Muscle of leg (tissue), 16 donors: ENCODE results near the gene SLC12A4. TPM values are rescaled to one million over a fixed set of nuclear protein-coding genes. Genes with fewer than 3 reads are reported as not detected.
A peak's percentile ranks its signal among the peaks of the same experiment; 100 is the strongest.
"Not testable (repeated sequence)": the region's sequence is repeated elsewhere in the genome, so short reads cannot be mapped to it uniquely, and the experiment has no call there.

Experiments used
- DNase-seq: peaks from one replicate; pipeline ENCODE4 v3.0.0; 2013
- H3K27ac ChIP-seq: one replicate; pipeline ENCODE4 v1.5.1; 2013; ENCODE audit warnings: mild to moderate bottlenecking, low read length, control low read depth
- H3K27me3 ChIP-seq: one replicate; pipeline ENCODE4 v1.6.1; 2013; ENCODE audit warnings: low read length; ENCODE audit not compliant: control insufficient read depth, insufficient read depth
- H3K36me3 ChIP-seq: one replicate; pipeline ENCODE4 v1.6.1; 2013; ENCODE audit warnings: low read length; ENCODE audit not compliant: control insufficient read depth, insufficient read depth
- H3K4me1 ChIP-seq: one replicate; pipeline ENCODE4 v1.6.1; 2013; ENCODE audit warnings: low read length; ENCODE audit not compliant: control insufficient read depth, insufficient read depth
- H3K4me3 ChIP-seq: one replicate; pipeline ENCODE4 v1.5.1; 2013; ENCODE audit warnings: low read length, control low read depth
- H3K9me3 ChIP-seq: replicated peaks from 2 replicates; pipeline ENCODE4 v1.6.1; 2013; ENCODE audit warnings: low read depth, low read length; ENCODE audit not compliant: control insufficient read depth
- WGBS: methylation state at CpG from one replicate; pipeline ENCODE4 v1.1.5; 2013; ENCODE audit warnings: missing lambda C conversion rate; ENCODE audit not compliant: insufficient coverage; 5-methylcytosine and 5-hydroxymethylcytosine counted together
- long read RNA-seq, 11 donors: transcript quantifications; one replicate each; lab custom pipeline, GENCODE V29; 2026
- polyA plus RNA-seq, 8 donors: library from polyadenylated mRNA; unstranded; fragments of 120-200 nt; gene quantifications; one replicate each; pipeline versions ENCODE4 v1.2.1 to v1.2.3, GENCODE V29; 2013; ENCODE audit warnings: inconsistent platforms in 1 of 8, low replicate concordance in 1 of 8; ENCODE audit not compliant: insufficient read length in 8 of 8, insufficient read depth in 1 of 8
- total RNA-seq: library from RNA; stranded (reverse); fragments of 120-200 nt; gene quantifications from one replicate; pipeline ENCODE4 v1.2.4, GENCODE V29; 2013

Gene SLC12A4
- total RNA-seq: 34.2 TPM
- 10 to 100 TPM; 34.4 to 55.2 (median 43.4) TPM for polyA plus RNA-seq
- long read RNA-seq, donor 1: 0 reads
- long read RNA-seq, donor 2: 0 reads
- long read RNA-seq, donor 3, full-length matches to known transcripts: 5 of 40 reads
- long read RNA-seq, donor 3, partial matches to known transcripts: 21 of 40 reads
- long read RNA-seq, donor 3, other reads (novel, unspliced or antisense): 14 of 40 reads
- long read RNA-seq, donor 4, partial matches to known transcripts: 7 of 7 reads
- long read RNA-seq, donor 4, other reads (novel, unspliced or antisense): 0 of 7 reads
- long read RNA-seq, donor 5, full-length matches to known transcripts: 6 of 34 reads
- long read RNA-seq, donor 5, partial matches to known transcripts: 28 of 34 reads
- long read RNA-seq, donor 5, other reads (novel, unspliced or antisense): 0 of 34 reads
- long read RNA-seq, donor 6, full-length matches to known transcripts: 2 of 8 reads
- long read RNA-seq, donor 6, partial matches to known transcripts: 6 of 8 reads
- long read RNA-seq, donor 6, other reads (novel, unspliced or antisense): 0 of 8 reads
- long read RNA-seq, donor 7, full-length matches to known transcripts: 1 of 15 reads
- long read RNA-seq, donor 7, partial matches to known transcripts: 14 of 15 reads
- long read RNA-seq, donor 7, other reads (novel, unspliced or antisense): 0 of 15 reads
- long read RNA-seq, donor 8, partial matches to known transcripts: 11 of 11 reads
- long read RNA-seq, donor 8, other reads (novel, unspliced or antisense): 0 of 11 reads
- long read RNA-seq, donor 9, full-length matches to known transcripts: 2 of 7 reads
- long read RNA-seq, donor 9, partial matches to known transcripts: 5 of 7 reads
- long read RNA-seq, donor 9, other reads (novel, unspliced or antisense): 0 of 7 reads
- long read RNA-seq, donor 10: 0 reads
- long read RNA-seq, donor 11, partial matches to known transcripts: 19 of 19 reads
- long read RNA-seq, donor 11, other reads (novel, unspliced or antisense): 0 of 19 reads

DNA sequence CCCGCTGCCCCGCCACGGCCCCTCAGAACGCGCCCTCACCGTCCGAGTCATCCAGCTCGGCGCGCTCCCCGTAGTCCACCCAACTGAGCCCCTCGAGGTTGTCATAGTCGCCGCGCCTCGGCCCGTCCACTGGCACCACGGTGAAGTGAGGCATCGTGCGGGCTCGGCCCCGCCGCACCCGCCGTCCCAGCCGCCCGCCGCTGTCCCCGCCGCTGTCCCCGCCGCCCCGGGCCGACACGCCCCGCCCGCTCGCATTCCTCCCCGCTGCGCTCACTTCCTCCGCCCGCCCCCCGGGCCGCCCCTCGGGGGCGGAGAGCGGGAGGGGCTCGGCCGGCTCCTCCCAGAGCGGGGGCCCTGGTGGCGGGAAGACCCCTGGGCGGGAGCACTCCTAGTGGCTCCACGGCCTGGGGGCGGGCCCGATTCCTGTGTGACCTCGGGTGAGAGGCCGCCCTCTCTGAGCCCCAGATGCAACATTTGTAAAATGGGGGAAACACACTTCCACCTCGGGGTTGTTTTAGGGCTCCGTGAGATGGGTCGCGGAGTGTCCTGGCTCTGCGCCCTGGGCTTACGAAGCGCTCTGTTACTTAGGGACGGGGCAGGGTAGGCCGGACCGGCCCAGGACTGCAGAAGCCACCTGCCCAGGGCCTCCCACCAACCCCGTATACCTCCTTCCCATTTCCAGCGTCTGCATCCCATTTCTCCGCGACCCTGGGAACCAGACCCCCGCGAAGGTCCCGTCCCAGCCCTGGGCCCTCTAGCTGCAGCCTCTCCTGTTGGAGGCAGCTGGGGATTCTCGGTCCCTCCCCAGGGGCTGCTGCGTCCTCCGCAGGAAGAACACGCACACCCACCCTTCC, at the start of gene SLC12A4:
SLC12A4 (minus strand) TSS at position 238 of the 854 bp plus-strand sequence; CDS start at position 154, 84 bp downstream.
- H3K4me3 ChIP-seq: peak within 1 kb of the TSS; percentile 66
- under 1% methylated on average over 69 of the region's 78 CpGs for WGBS
- peak within 1 kb of the TSS; percentile 81 for H3K27ac ChIP-seq
- no peaks in the 10 kb centered on the region for H3K9me3 ChIP-seq
- DNase-seq: peak; percentile 97
- peaks cover 39% of the 10 kb centered on the region for H3K4me1 ChIP-seq
- H3K36me3 ChIP-seq: peaks cover 22% of the 10 kb centered on the region
- H3K27me3 ChIP-seq: peaks cover 2% of the 10 kb centered on the region

- no peaks in the 10 kb centered on the region for H3K4me1 ChIP-seq
- no peaks in the 10 kb centered on the region for H3K9me3 ChIP-seq
- DNase-seq: no peak
- H3K36me3 ChIP-seq: no peaks in the 10 kb centered on the region
- 100% methylated on average over 1 of the region's 5 CpGs for WGBS
- H3K4me3 ChIP-seq: no peak within 1 kb of the TSS
- no peak within 1 kb of the TSS for H3K27ac ChIP-seq
- H3K27me3 ChIP-seq: peaks cover 2% of the 10 kb centered on the region
Measured at GRCh38 chr16:68015681-68016080, 47.2 kb upstream of the SLC12A4 start, which contains the start of gene DPEP2NB. Gene DPEP2NB (minus strand): TSS chr16:68015911. CDS start chr16:68015770, 141 bp downstream.

DNA sequence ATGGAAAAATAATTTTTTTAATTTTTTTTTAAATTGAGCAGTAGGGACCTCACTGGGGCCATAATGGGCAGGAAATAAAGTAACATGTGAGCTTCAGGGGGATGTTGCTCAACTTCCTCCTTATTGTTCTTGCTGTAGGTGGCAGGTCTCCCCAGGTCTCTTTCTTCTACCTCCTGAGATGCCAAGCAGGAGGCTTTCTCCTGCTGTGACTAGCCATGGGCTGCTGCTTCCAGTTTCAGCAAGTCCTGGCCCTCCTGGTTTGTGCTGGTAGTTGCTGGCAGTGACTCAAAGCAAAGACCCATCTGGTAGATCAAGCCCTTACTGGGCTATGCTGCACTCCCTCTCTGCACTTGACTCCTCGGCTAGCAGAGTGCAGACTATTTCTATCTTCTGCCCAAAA, 45.0 kb upstream of the SLC12A4 start:
- no peaks in the 10 kb centered on the region for H3K9me3 ChIP-seq
- no peak overlapping the region for H3K27ac ChIP-seq

GRCh38 chr16:68009872-68010271, 41.4 kb upstream of the SLC12A4 start:
- not testable (repeated sequence) for H3K27me3 ChIP-seq, H3K4me1 ChIP-seq, H3K4me3 ChIP-seq, H3K9me3 ChIP-seq, H3K27ac ChIP-seq, H3K36me3 ChIP-seq, DNase-seq
- 80% methylated on average over 1 of the region's 4 CpGs for WGBS

More for the DNA sequence above, 45.0 kb upstream of the SLC12A4 start:
- no peak for DNase-seq
- Histone ChIP-seq H3K4me1 (peaks cover 3% of the 10 kb centered on the region), H3K36me3 (no peaks in the 10 kb centered on the region), H3K4me3 (no peak overlapping the region), H3K27me3 (peaks cover 2% of the 10 kb centered on the region)
- no CpG with 5 or more reads among the region's 1 CpG for WGBS

DNA sequence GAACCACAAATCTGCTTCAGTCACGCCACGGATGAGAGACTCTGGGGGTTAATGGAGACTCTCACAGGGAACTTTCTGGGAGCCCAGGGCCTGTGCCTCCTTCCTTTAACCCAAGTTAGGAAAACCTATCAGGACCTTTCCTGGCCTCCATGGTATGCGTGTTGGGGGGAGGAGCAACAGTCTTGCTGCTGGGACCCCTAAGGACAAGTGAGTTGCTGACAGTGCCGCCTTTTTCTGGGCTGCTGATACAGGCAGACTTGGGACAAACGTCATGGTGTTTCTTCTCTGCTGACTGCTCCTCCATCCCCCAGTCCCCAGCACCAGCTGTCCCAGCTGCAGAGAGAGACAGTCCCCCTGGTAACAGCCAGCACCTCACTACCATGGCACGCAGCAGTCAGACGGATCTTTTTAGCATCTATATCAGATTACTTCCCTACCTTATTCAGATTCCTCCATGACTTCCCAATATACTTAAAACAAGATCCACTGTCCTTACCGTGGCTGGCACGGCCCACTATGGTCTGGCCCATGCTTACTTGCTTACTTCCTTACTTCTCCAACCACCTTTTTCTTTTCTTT, 40.8 kb upstream of the SLC12A4 start:
- no peak for DNase-seq
- H3K27ac ChIP-seq: no peak overlapping the region
- WGBS: 44% methylated on average over 7 of the region's 9 CpGs

DNA sequence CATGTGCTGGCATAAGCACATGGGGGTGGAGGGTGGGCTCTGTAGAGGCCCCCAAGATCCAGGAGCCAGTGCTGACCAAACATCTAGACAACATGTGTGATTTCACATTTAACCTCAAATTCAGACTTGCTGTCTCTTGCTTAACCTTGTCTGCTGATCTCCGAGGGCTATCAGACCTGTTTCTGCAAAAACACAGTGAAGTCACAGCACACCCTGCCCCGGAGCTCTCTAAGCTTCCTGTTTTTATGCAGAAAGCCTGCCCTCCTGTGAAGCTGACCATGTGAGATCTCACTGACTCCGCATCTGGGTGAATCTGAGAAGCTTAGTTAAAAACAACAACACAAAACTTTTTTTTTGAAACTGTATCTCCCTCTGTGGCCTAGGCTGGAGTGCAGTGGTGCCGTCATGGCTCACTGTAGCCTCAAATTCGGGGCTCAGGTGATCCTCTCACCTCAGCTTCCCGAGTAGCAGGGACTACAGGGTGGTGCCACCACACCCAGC, 37.4 kb upstream of the SLC12A4 start:
- Histone ChIP-seq H3K36me3 (no peaks in the 10 kb centered on the region), H3K4me3 (no peak overlapping the region), H3K4me1 (peaks cover 3% of the 10 kb centered on the region), H3K27ac (peak overlapping the region; percentile 48), H3K27me3 (no peaks in the 10 kb centered on the region), H3K9me3 (no peaks in the 10 kb centered on the region)
- 33% methylated on average over 3 of the region's 6 CpGs for WGBS
- DNase-seq: peak; percentile 70

More for the DNA sequence above, 40.8 kb upstream of the SLC12A4 start:
- peaks cover 2% of the 10 kb centered on the region for H3K27me3 ChIP-seq
- H3K4me3 ChIP-seq: no peak overlapping the region
- H3K9me3 ChIP-seq: no peaks in the 10 kb centered on the region
- peaks cover 3% of the 10 kb centered on the region for H3K4me1 ChIP-seq
- H3K36me3 ChIP-seq: no peaks in the 10 kb centered on the region

DNA sequence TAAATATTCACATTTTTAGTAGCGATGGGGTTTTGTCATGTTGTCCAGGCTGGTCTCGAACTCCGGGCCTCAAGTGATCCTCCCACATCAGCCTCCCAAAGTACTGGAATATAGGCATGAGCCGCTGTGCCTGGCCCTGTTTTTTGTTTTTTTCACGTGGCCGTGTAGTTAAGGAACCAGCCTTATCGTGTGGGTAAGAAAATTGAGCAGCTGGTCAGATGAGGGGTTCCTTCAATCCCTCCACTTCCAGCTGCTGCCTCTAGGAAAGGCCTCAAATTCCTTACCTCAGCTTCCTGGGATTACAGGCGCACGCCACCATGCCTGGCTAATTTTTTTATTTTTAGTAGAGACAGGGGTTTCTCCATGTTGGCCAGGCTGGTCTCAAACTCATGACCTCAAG, 36.8 kb upstream of the SLC12A4 start:
- no peak for DNase-seq
- H3K36me3 ChIP-seq: no peaks in the 10 kb centered on the region
- H3K9me3 ChIP-seq: no peaks in the 10 kb centered on the region
- H3K4me1 ChIP-seq: peaks cover 5% of the 10 kb centered on the region
- H3K27me3 ChIP-seq: no peaks in the 10 kb centered on the region
- H3K4me3 ChIP-seq: no peak overlapping the region
- no CpG with 5 or more reads among the region's 9 CpGs for WGBS
- H3K27ac ChIP-seq: peak overlapping the region; percentile 48

DNA sequence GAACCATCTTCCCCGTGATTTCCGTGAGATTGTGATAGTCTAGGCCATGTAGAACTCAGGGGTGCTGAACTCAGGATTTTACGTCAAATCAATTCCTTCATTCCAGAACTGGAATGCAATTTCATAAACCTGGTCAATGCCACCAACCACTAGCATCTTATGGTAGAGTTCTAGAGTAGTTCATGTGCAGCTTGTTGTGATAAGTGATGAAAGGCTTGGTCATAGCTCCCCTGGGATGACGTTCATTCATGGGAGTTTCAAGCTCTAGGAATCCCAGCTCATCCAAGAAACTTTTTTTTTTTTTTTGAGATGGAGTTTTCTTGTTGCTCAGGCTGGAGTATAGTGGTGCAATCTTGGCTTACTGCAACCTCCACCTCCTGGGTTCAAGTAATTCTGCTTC, 34.6 kb upstream of the SLC12A4 start:
- no peak for DNase-seq
- Histone ChIP-seq H3K27me3 (no peaks in the 10 kb centered on the region), H3K4me3 (no peak overlapping the region), H3K36me3 (no peaks in the 10 kb centered on the region), H3K4me1 (peaks cover 5% of the 10 kb centered on the region), H3K9me3 (no peaks in the 10 kb centered on the region), H3K27ac (no peak overlapping the region)
- no CpG with 5 or more reads among the region's 4 CpGs for WGBS

- Histone ChIP-seq H3K27ac (no peak overlapping the region), H3K4me1 (peaks cover 5% of the 10 kb centered on the region), H3K9me3 (no peaks in the 10 kb centered on the region), H3K36me3 (no peaks in the 10 kb centered on the region), H3K27me3 (no peaks in the 10 kb centered on the region), H3K4me3 (no peak overlapping the region)
- 50% methylated on average over 2 of the region's 3 CpGs for WGBS
- DNase-seq: peak; percentile 56
Measured at GRCh38 chr16:68000450-68000849, 32.0 kb upstream of the SLC12A4 start.
